ENCODE measurements around the gene UGGT2.
"Not testable (repeated sequence)": the region's sequence is repeated elsewhere in the genome, so short reads cannot be mapped to it uniquely, and the experiment has no call there.

The UGGT2 gene

GRCh38 chr13:96046449-96047126, 6.6 kb downstream of the UGGT2 start:
- H3K4me3 ChIP-seq (ENCODE audit: low read depth, low read length) = not testable (repeated sequence)

GRCh38 chr13:96044238-96044637, 9.0 kb downstream of the UGGT2 start:
- H3K27me3 ChIP-seq (ENCODE audit: insufficient read depth, low read length) = no peaks in the 10 kb centered on the region
- no peak overlapping the region for H3K4me3 ChIP-seq (ENCODE audit: low read depth, low read length)
- H3K36me3 ChIP-seq (ENCODE audit: insufficient read depth, low read length) = peaks cover 3% of the 10 kb centered on the region; the same call in 1 of the 2 replicates
- H3K4me1 ChIP-seq (ENCODE audit: control insufficient read depth, insufficient read depth, low read length, unreplicated experiment) = no peaks in the 10 kb centered on the region
- H3K79me2 ChIP-seq (ENCODE audit: control insufficient read depth, insufficient read depth, low read length, unreplicated experiment) = peaks cover 81% of the 10 kb centered on the region
- H2AFZ ChIP-seq (ENCODE audit: low read length, unreplicated experiment) = no peak overlapping the region
- no peak overlapping the region for H3K27ac ChIP-seq (ENCODE audit: low read depth, low read length)

More at GRCh38 chr13:96046449-96047126, 6.6 kb downstream of the UGGT2 start:
- H3K36me3 ChIP-seq (ENCODE audit: insufficient read depth, low read length); H2AFZ ChIP-seq (ENCODE audit: low read length, unreplicated experiment); H3K4me1 ChIP-seq (ENCODE audit: control insufficient read depth, insufficient read depth, low read length, unreplicated experiment); H3K27ac ChIP-seq (ENCODE audit: low read depth, low read length); H3K27me3 ChIP-seq (ENCODE audit: insufficient read depth, low read length): not testable (repeated sequence)
- peaks cover 62% of the 10 kb centered on the region for H3K79me2 ChIP-seq (ENCODE audit: control insufficient read depth, insufficient read depth, low read length, unreplicated experiment)

GRCh38 chr13:96041326-96042110, 11.7 kb downstream of the UGGT2 start:
- H3K27me3 ChIP-seq (ENCODE audit: insufficient read depth, low read length) = no peaks in the 10 kb centered on the region
- H3K36me3 ChIP-seq (ENCODE audit: insufficient read depth, low read length) = peaks cover 6% of the 10 kb centered on the region; the same call in 1 of the 2 replicates
- H2AFZ ChIP-seq (ENCODE audit: low read length, unreplicated experiment) = no peak overlapping the region
- H3K4me3 ChIP-seq (ENCODE audit: low read depth, low read length) = no peak overlapping the region
- H3K79me2 ChIP-seq (ENCODE audit: control insufficient read depth, insufficient read depth, low read length, unreplicated experiment) = peaks cover 86% of the 10 kb centered on the region
- H3K4me1 ChIP-seq (ENCODE audit: control insufficient read depth, insufficient read depth, low read length, unreplicated experiment) = no peaks in the 10 kb centered on the region
- H3K27ac ChIP-seq (ENCODE audit: low read depth, low read length) = no peak overlapping the region

- Histone ChIP-seq H3K4me3 (ENCODE audit: low read depth, low read length) (no peak overlapping the region), H2AFZ (ENCODE audit: low read length, unreplicated experiment) (no peak overlapping the region), H3K36me3 (ENCODE audit: insufficient read depth, low read length) (peaks cover 6% of the 10 kb centered on the region; the same call in 1 of the 2 replicates), H3K27me3 (ENCODE audit: insufficient read depth, low read length) (no peaks in the 10 kb centered on the region), H3K4me1 (ENCODE audit: control insufficient read depth, insufficient read depth, low read length, unreplicated experiment) (no peaks in the 10 kb centered on the region), H3K27ac (ENCODE audit: low read depth, low read length) (no peak overlapping the region), H3K79me2 (ENCODE audit: control insufficient read depth, insufficient read depth, low read length, unreplicated experiment) (peaks cover 73% of the 10 kb centered on the region)
These were observed 16.7 kb downstream of the UGGT2 start for GRCh38 chr13:96036515-96036914.

- no peak overlapping the region for H3K27ac ChIP-seq (ENCODE audit: low read depth, low read length)
- H3K4me3 ChIP-seq (ENCODE audit: low read depth, low read length) = no peak overlapping the region
- H2AFZ ChIP-seq (ENCODE audit: low read length, unreplicated experiment) = no peak overlapping the region
- H3K27me3 ChIP-seq (ENCODE audit: insufficient read depth, low read length) = no peaks in the 10 kb centered on the region
- H3K4me1 ChIP-seq (ENCODE audit: control insufficient read depth, insufficient read depth, low read length, unreplicated experiment) = no peaks in the 10 kb centered on the region
- peaks cover 54% of the 10 kb centered on the region for H3K79me2 ChIP-seq (ENCODE audit: control insufficient read depth, insufficient read depth, low read length, unreplicated experiment)
- H3K36me3 ChIP-seq (ENCODE audit: insufficient read depth, low read length) = 0 out of 2 replicates have a peak, but pooled peaks cover 3% of the 10 kb centered on the region
These were observed 18.5 kb downstream of the UGGT2 start for GRCh38 chr13:96034662-96035061.

- Histone ChIP-seq H3K27me3 (ENCODE audit: insufficient read depth, low read length) (no peaks in the 10 kb centered on the region), H3K79me2 (ENCODE audit: control insufficient read depth, insufficient read depth, low read length, unreplicated experiment) (peaks cover 42% of the 10 kb centered on the region), H3K36me3 (ENCODE audit: insufficient read depth, low read length) (0 out of 2 replicates have a peak, but pooled peaks cover 3% of the 10 kb centered on the region), H3K4me3 (ENCODE audit: low read depth, low read length) (no peak overlapping the region), H3K4me1 (ENCODE audit: control insufficient read depth, insufficient read depth, low read length, unreplicated experiment) (no peaks in the 10 kb centered on the region), H2AFZ (ENCODE audit: low read length, unreplicated experiment) (no peak overlapping the region), H3K27ac (ENCODE audit: low read depth, low read length) (no peak overlapping the region)
These were observed 19.8 kb downstream of the UGGT2 start for GRCh38 chr13:96033220-96034015.

GRCh38 chr13:96032717-96033116, 20.5 kb downstream of the UGGT2 start:
- no peak overlapping the region for H2AFZ ChIP-seq (ENCODE audit: low read length, unreplicated experiment)
- no peak overlapping the region for H3K4me3 ChIP-seq (ENCODE audit: low read depth, low read length)
- no peaks in the 10 kb centered on the region for H3K27me3 ChIP-seq (ENCODE audit: insufficient read depth, low read length)
- H3K27ac ChIP-seq (ENCODE audit: low read depth, low read length) = no peak overlapping the region
- no peaks in the 10 kb centered on the region for H3K4me1 ChIP-seq (ENCODE audit: control insufficient read depth, insufficient read depth, low read length, unreplicated experiment)
- H3K36me3 ChIP-seq (ENCODE audit: insufficient read depth, low read length) = 0 out of 2 replicates have a peak, but pooled peaks cover 3% of the 10 kb centered on the region
- peaks cover 38% of the 10 kb centered on the region for H3K79me2 ChIP-seq (ENCODE audit: control insufficient read depth, insufficient read depth, low read length, unreplicated experiment)

- no peaks in the 10 kb centered on the region for H3K27me3 ChIP-seq (ENCODE audit: insufficient read depth, low read length)
- peaks cover 9% of the 10 kb centered on the region for H3K4me1 ChIP-seq (ENCODE audit: control insufficient read depth, insufficient read depth, low read length, unreplicated experiment)
- no peak overlapping the region for H3K27ac ChIP-seq (ENCODE audit: low read depth, low read length)
- peaks cover 15% of the 10 kb centered on the region for H3K79me2 ChIP-seq (ENCODE audit: control insufficient read depth, insufficient read depth, low read length, unreplicated experiment)
- no peaks in the 10 kb centered on the region for H3K36me3 ChIP-seq (ENCODE audit: insufficient read depth, low read length)
- H2AFZ ChIP-seq (ENCODE audit: low read length, unreplicated experiment) = no peak overlapping the region
- no peak overlapping the region for H3K4me3 ChIP-seq (ENCODE audit: low read depth, low read length)
These were observed 24.2 kb downstream of the UGGT2 start for GRCh38 chr13:96029002-96029401.

GRCh38 chr13:96027496-96027895, 25.7 kb downstream of the UGGT2 start:
- Histone ChIP-seq H2AFZ (ENCODE audit: low read length, unreplicated experiment) (no peak overlapping the region), H3K4me3 (ENCODE audit: low read depth, low read length) (no peak overlapping the region), H3K27me3 (ENCODE audit: insufficient read depth, low read length) (no peaks in the 10 kb centered on the region), H3K36me3 (ENCODE audit: insufficient read depth, low read length) (no peaks in the 10 kb centered on the region), H3K27ac (ENCODE audit: low read depth, low read length) (no peak overlapping the region), H3K4me1 (ENCODE audit: control insufficient read depth, insufficient read depth, low read length, unreplicated experiment) (peaks cover 9% of the 10 kb centered on the region), H3K79me2 (ENCODE audit: control insufficient read depth, insufficient read depth, low read length, unreplicated experiment) (peaks cover 1% of the 10 kb centered on the region)

- H3K4me1 ChIP-seq (ENCODE audit: control insufficient read depth, insufficient read depth, low read length, unreplicated experiment) = peaks cover 9% of the 10 kb centered on the region
- H3K27ac ChIP-seq (ENCODE audit: low read depth, low read length) = no peak overlapping the region
- no peaks in the 10 kb centered on the region for H3K36me3 ChIP-seq (ENCODE audit: insufficient read depth, low read length)
- no peaks in the 10 kb centered on the region for H3K79me2 ChIP-seq (ENCODE audit: control insufficient read depth, insufficient read depth, low read length, unreplicated experiment)
- H3K27me3 ChIP-seq (ENCODE audit: insufficient read depth, low read length) = no peaks in the 10 kb centered on the region
- no peak overlapping the region for H2AFZ ChIP-seq (ENCODE audit: low read length, unreplicated experiment)
- H3K4me3 ChIP-seq (ENCODE audit: low read depth, low read length) = no peak overlapping the region
These were observed 27.9 kb downstream of the UGGT2 start for GRCh38 chr13:96025283-96025682.

All from ACC112 (cell line).